Choroid plexus epithelial cell (primary cell): ENCODE results near the gene PLD2.
A peak's percentile ranks its signal among the peaks of the same experiment; 100 is the strongest.

Source experiments
- DNase-seq: peaks from one replicate; pipeline ENCODE4 v3.0.0-alpha.2; 2010; ENCODE audit warnings: low read depth
- H3K4me3 ChIP-seq: 2 replicates; pipeline ENCODE4 v1.5.1; 2011; ENCODE audit warnings: low read depth, mild to moderate bottlenecking, control low read depth, low read length, moderate library complexity
- TF ChIP-seq, protein P1 (sequence below): conservative IDR thresholded peaks from 2 replicates; pipeline ENCODE4 v1.5.1; 2011; ENCODE audit warnings: low read depth, mild to moderate bottlenecking, control low read depth, inconsistent platforms, low read length, moderate library complexity

Gene PLD2

DNA sequence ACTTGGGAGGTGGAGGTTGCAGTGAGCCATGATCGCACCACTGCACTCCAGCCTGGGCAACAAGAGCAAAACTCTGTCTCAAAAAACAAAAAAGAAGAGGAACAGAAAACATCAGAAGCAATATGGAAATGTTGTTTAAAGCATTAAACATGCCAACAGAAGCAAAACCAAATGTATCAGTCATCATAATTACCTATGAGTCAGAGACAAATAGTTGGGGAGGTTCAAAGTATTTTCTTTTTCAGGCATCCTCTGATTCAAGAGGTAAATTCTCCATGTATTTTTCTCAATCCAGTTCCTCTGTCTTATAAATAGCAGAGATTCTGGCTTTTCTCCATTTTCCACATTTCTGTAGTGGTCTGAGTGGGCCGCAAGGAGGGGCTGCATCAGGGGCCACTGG is 37.3 kb upstream of the PLD2 start:
- no peak overlapping the region for H3K4me3 ChIP-seq
- no peak for DNase-seq
- TF ChIP-seq, protein P1, sequence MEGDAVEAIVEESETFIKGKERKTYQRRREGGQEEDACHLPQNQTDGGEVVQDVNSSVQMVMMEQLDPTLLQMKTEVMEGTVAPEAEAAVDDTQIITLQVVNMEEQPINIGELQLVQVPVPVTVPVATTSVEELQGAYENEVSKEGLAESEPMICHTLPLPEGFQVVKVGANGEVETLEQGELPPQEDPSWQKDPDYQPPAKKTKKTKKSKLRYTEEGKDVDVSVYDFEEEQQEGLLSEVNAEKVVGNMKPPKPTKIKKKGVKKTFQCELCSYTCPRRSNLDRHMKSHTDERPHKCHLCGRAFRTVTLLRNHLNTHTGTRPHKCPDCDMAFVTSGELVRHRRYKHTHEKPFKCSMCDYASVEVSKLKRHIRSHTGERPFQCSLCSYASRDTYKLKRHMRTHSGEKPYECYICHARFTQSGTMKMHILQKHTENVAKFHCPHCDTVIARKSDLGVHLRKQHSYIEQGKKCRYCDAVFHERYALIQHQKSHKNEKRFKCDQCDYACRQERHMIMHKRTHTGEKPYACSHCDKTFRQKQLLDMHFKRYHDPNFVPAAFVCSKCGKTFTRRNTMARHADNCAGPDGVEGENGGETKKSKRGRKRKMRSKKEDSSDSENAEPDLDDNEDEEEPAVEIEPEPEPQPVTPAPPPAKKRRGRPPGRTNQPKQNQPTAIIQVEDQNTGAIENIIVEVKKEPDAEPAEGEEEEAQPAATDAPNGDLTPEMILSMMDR = no peak

GRCh38 chr17:4771519-4772234 is 35.3 kb upstream of the PLD2 start, which contains the start of gene TM4SF5:
TM4SF5 (plus strand) TSS chr17:4771886; CDS start chr17:4771923, 37 bp downstream.
- TF ChIP-seq, protein P1 = no peak
- no peak within 1 kb of the TSS for H3K4me3 ChIP-seq
- no peak for DNase-seq

DNA sequence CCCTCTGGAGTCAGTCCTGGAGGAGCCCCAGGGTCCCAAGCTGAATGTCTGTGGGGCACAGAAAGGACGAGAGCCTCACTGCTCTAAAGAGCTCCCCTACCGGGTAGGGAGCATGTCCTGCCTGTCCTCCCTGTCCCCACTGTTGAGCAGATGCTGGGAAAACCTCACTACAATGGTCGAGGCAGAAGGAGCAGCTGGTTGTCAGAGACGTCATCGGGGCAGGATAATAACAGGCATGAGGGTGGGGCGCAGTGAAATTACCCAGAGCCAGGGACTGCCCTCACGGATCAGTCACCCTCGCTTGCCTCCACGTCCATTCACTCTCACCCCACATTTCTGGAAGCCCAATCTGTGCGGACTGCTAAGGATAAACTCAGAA is 34.7 kb upstream of the PLD2 start:
- TF ChIP-seq, protein P1 = no peak
- no peak for DNase-seq
- H3K4me3 ChIP-seq = no peak overlapping the region

- peak; percentile 32 for DNase-seq
- no peak overlapping the region for H3K4me3 ChIP-seq
- TF ChIP-seq, protein P1 = no peak
Observed at GRCh38 chr17:4777969-4778760, 28.8 kb upstream of the PLD2 start.

- H3K4me3 ChIP-seq = no peak overlapping the region
- TF ChIP-seq, protein P1 = no peak
- DNase-seq = no peak
Observed at GRCh38 chr17:4780325-4780955, 26.5 kb upstream of the PLD2 start.

GRCh38 chr17:4782652-4783051 is 24.3 kb upstream of the PLD2 start:
- H3K4me3 ChIP-seq = no peak overlapping the region
- TF ChIP-seq, protein P1 = no peak
- DNase-seq = no peak
